Neural cell (in vitro differentiated cells): ENCODE results near the gene TMEM255B. TPM values are rescaled to one million over a fixed set of nuclear protein-coding genes. Genes with fewer than 3 reads are reported as not detected.

Experiments
- H2AFZ ChIP-seq: fragments of 200-600, 300-800 bp; sonication (generic), shearing (Covaris generic); 2 replicates; pipeline ENCODE4 v1.6.0; 2014; ENCODE audit warnings: low read depth, mild to moderate bottlenecking, antibody characterized with exemption, low read length, moderate library complexity
- H3F3A ChIP-seq: fragments of 200-600 bp; shearing (Covaris generic); 2 replicates; pipeline ENCODE4 v1.6.1; 2016; ENCODE audit warnings: mild to moderate bottlenecking, moderate library complexity, mixed read lengths, antibody characterized with exemption, low read length; ENCODE audit not compliant: insufficient read depth, poor library complexity, severe bottlenecking
- H3K27ac ChIP-seq: fragments of 200-600, 300-800 bp; sonication (generic), shearing (Covaris generic); 2 replicates; pipeline ENCODE4 v1.5.1; 2014; ENCODE audit warnings: mild to moderate bottlenecking, low read length, moderate library complexity
- H3K27me3 ChIP-seq: fragments of 300-800, 200-600 bp; sonication (generic), shearing (Covaris generic); 2 replicates; pipeline ENCODE4 v1.6.0; 2014; ENCODE audit warnings: mild to moderate bottlenecking, low read depth, low read length, moderate library complexity; ENCODE audit not compliant: insufficient read depth
- H3K36me3 ChIP-seq: fragments of 300-800, 200-600 bp; sonication (generic), shearing (Covaris generic); 2 replicates; pipeline ENCODE4 v1.5.1; 2014; ENCODE audit warnings: mild to moderate bottlenecking, antibody characterized with exemption, low read length, moderate library complexity; ENCODE audit not compliant: insufficient read depth
- H3K4me2 ChIP-seq: fragments of 300-800, 200-600 bp; sonication (generic), shearing (Covaris generic); 2 replicates; pipeline ENCODE4 v1.6.0; 2014; ENCODE audit warnings: mild to moderate bottlenecking, low read length
- H3K4me3 ChIP-seq: fragments of 300-800, 200-600 bp; sonication (generic), shearing (Covaris generic); 2 replicates; pipeline ENCODE4 v1.5.1; 2014; ENCODE audit warnings: mild to moderate bottlenecking, low read length, moderate library complexity
- H3K79me2 ChIP-seq: fragments of 200-600 bp; shearing (Covaris generic); replicated peaks from 2 replicates; pipeline ENCODE4 v1.6.0; 2014; ENCODE audit warnings: mild to moderate bottlenecking, low read length, moderate library complexity; ENCODE audit not compliant: insufficient read depth
- H3K9ac ChIP-seq: fragments of 300-800, 200-600 bp; sonication (generic), shearing (Covaris generic); 2 replicates; pipeline ENCODE4 v1.6.1; 2016; ENCODE audit warnings: mild to moderate bottlenecking, low read length, mixed read lengths
- H3K9me2 ChIP-seq: fragments of 200-600 bp; shearing (Covaris generic); 2 replicates; pipeline ENCODE4 v1.6.1; 2016; ENCODE audit warnings: mild to moderate bottlenecking, low read length, mixed read lengths; ENCODE audit not compliant: insufficient read depth
- H3K9me3 ChIP-seq: fragments of 200-600, 300-800 bp; sonication (generic), shearing (Covaris generic); 2 replicates; pipeline ENCODE4 v1.6.1; 2016; ENCODE audit warnings: mild to moderate bottlenecking, mixed run types, low read length, moderate library complexity, mixed read lengths
- H4K20me1 ChIP-seq: fragments of 200-600 bp; shearing (Covaris generic); 2 replicates; pipeline ENCODE4 v1.6.1; 2016; ENCODE audit warnings: mild to moderate bottlenecking, mixed run types; ENCODE audit not compliant: insufficient read depth
- CTCF ChIP-seq: fragments of 450-650 bp; IDR thresholded peaks from 2 replicates; pipeline ENCODE4 v1.5.1; 2014; ENCODE audit warnings: antibody characterized with exemption, mild to moderate bottlenecking, moderate library complexity; ENCODE audit not compliant: poor library complexity, severe bottlenecking
- EP300 ChIP-seq: fragments of 450-650 bp; conservative IDR thresholded peaks from 2 replicates; pipeline ENCODE4 v1.6.1; 2014; ENCODE audit warnings: antibody characterized with exemption, mild to moderate bottlenecking, moderate library complexity; ENCODE audit not compliant: poor library complexity, severe bottlenecking
- EZH2 ChIP-seq: fragments of 200-600, 300-800 bp; shearing (Covaris generic), sonication (generic); IDR thresholded peaks from 2 replicates; pipeline ENCODE4 v1.6.1; 2014; ENCODE audit warnings: antibody characterized with exemption, low read length, borderline replicate concordance, mild to moderate bottlenecking; ENCODE audit not compliant: insufficient read depth, poor library complexity, severe bottlenecking
- MXI1 ChIP-seq: fragments of 450-650 bp; conservative IDR thresholded peaks from 2 replicates; pipeline ENCODE4 v1.6.1; 2014; ENCODE audit warnings: antibody characterized with exemption, mild to moderate bottlenecking; ENCODE audit not compliant: poor library complexity, severe bottlenecking
- POLR2AphosphoS5 ChIP-seq: IDR thresholded peaks from 2 replicates; pipeline ENCODE4 v1.6.1; 2012
- RAD21 ChIP-seq: fragments of 450-650 bp; conservative IDR thresholded peaks from 2 replicates; pipeline ENCODE4 v1.6.1; 2014; ENCODE audit warnings: antibody characterized with exemption, mild to moderate bottlenecking, moderate library complexity
- SMC3 ChIP-seq: fragments of 450-650 bp; conservative IDR thresholded peaks from 2 replicates; pipeline ENCODE4 v1.6.1; 2014; ENCODE audit warnings: antibody characterized with exemption, mild to moderate bottlenecking, moderate library complexity; ENCODE audit not compliant: poor library complexity
- TAF1 ChIP-seq: IDR thresholded peaks from 2 replicates; pipeline ENCODE4 v1.6.1; 2012; ENCODE audit warnings: low read depth
- polyA plus RNA-seq: library from polyadenylated mRNA; depleted of rRNA; stranded (reverse); fragments of >200 nt; gene quantifications from 2 replicates; pipeline ENCODE4 v1.2.3, GENCODE V29; 2014
- TF ChIP-seq, protein P1 (sequence below): IDR thresholded peaks from 2 replicates; pipeline ENCODE4 v1.6.1; 2012; ENCODE audit warnings: borderline replicate concordance

The TMEM255B gene
- polyA plus RNA-seq, 1 donor from 2014 or later = not detected

- Histone ChIP-seq H3K4me2 (no peak overlapping the region), H3K36me3 (no peaks in the 10 kb centered on the region), H2AFZ (no peak overlapping the region), H3K4me3 (no peak overlapping the region), H4K20me1 (no peaks in the 10 kb centered on the region), H3K9ac (no peak overlapping the region), H3K27ac (no peak overlapping the region), H3K79me2 (no peaks in the 10 kb centered on the region), H3K27me3 (peaks cover 18% of the 10 kb centered on the region), H3K9me2 (no peaks in the 10 kb centered on the region), H3K9me3 (no peaks in the 10 kb centered on the region), H3F3A (peaks cover 5% of the 10 kb centered on the region)
- TF ChIP-seq SMC3 = no peak
- TF ChIP-seq, protein P1, sequence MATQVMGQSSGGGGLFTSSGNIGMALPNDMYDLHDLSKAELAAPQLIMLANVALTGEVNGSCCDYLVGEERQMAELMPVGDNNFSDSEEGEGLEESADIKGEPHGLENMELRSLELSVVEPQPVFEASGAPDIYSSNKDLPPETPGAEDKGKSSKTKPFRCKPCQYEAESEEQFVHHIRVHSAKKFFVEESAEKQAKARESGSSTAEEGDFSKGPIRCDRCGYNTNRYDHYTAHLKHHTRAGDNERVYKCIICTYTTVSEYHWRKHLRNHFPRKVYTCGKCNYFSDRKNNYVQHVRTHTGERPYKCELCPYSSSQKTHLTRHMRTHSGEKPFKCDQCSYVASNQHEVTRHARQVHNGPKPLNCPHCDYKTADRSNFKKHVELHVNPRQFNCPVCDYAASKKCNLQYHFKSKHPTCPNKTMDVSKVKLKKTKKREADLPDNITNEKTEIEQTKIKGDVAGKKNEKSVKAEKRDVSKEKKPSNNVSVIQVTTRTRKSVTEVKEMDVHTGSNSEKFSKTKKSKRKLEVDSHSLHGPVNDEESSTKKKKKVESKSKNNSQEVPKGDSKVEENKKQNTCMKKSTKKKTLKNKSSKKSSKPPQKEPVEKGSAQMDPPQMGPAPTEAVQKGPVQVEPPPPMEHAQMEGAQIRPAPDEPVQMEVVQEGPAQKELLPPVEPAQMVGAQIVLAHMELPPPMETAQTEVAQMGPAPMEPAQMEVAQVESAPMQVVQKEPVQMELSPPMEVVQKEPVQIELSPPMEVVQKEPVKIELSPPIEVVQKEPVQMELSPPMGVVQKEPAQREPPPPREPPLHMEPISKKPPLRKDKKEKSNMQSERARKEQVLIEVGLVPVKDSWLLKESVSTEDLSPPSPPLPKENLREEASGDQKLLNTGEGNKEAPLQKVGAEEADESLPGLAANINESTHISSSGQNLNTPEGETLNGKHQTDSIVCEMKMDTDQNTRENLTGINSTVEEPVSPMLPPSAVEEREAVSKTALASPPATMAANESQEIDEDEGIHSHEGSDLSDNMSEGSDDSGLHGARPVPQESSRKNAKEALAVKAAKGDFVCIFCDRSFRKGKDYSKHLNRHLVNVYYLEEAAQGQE = no peak
- TF ChIP-seq CTCF = no peak
- TF ChIP-seq MXI1 = no peak
- no peak for TF ChIP-seq RAD21
- TF ChIP-seq POLR2AphosphoS5 = no peak
- TF ChIP-seq EP300 = no peak
- TF ChIP-seq TAF1 = no peak
- no peak for TF ChIP-seq EZH2
Measured at GRCh38 chr13:113754691-113755090, 4.3 kb upstream of the TMEM255B start.

DNA sequence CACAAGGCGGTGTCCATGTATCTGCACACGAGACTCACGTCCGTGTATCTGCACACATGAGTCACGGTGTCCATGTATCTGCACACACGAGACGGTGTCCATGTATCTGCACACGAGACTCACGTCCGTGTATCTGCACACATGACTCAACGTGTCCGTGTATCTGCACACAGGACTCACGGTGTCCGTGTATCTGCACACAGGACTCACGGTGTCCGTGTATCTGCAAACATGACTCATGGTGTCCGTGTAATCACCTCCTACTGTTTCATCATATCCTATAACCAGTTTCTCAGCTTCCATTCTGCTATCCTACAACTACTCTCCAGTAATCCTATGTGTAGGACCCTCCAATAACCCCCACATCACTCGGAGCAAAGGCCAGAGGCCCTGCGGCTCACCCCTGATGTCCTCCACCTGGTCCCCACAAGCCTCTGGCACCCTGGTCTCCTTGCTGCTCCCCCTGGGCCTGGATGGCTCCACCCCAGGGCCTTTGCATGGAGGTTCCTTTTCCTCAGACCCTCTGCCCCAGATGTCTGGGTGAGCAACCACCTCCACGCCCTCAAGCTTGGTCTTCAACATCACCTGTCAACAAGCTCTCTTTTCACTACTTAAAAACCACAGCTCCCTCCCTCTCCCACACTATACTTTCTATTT lies 2.5 kb upstream of the TMEM255B start:
- no peaks in the 10 kb centered on the region for H3K79me2 ChIP-seq
- H3K27me3 ChIP-seq = peaks cover 34% of the 10 kb centered on the region
- H3K9ac ChIP-seq = no peak overlapping the region
- no peaks in the 10 kb centered on the region for H4K20me1 ChIP-seq
- no peak overlapping the region for H3K4me2 ChIP-seq
- H3K4me3 ChIP-seq = no peak overlapping the region
- no peaks in the 10 kb centered on the region for H3K9me3 ChIP-seq
- no peaks in the 10 kb centered on the region for H3K36me3 ChIP-seq
- no peak overlapping the region for H3K27ac ChIP-seq
- peaks cover 6% of the 10 kb centered on the region for H3F3A ChIP-seq
- no peak overlapping the region for H2AFZ ChIP-seq
- H3K9me2 ChIP-seq = no peaks in the 10 kb centered on the region
- TF ChIP-seq POLR2AphosphoS5 = no peak
- no peak for TF ChIP-seq TAF1
- TF ChIP-seq RAD21 = no peak
- TF ChIP-seq, protein P1 = no peak
- TF ChIP-seq SMC3 = no peak
- TF ChIP-seq MXI1 = no peak
- TF ChIP-seq EZH2 = no peak
- no peak for TF ChIP-seq EP300
